Cardiac muscle cell (in vitro differentiated cells and primary cell): ENCODE results near the gene PSMC3. TPM values are rescaled to one million over a fixed set of nuclear protein-coding genes. Genes with fewer than 3 reads are reported as not detected.

Source experiments
- DNase-seq, 2 donors: peaks; one replicate each; pipeline versions ENCODE4 v3.0.0 to v3.0.0-alpha.2; 2010 to 2017; ENCODE audit warnings: low read depth in 1 of 2, low spot score in 1 of 2
- H3K27ac ChIP-seq: fragments of 200-600 bp; sonication (generic); 2 replicates; pipeline ENCODE4 v1.5.1; 2016
- H3K27me3 ChIP-seq: fragments of 200-600 bp; sonication (generic); 2 replicates; pipeline ENCODE4 v1.6.0; 2016; ENCODE audit warnings: control low read depth
- H3K36me3 ChIP-seq: fragments of 200-600 bp; sonication (generic); 2 replicates; pipeline ENCODE4 v1.5.1; 2016; ENCODE audit warnings: control low read depth
- H3K4me1 ChIP-seq: fragments of 200-600 bp; sonication (generic); 2 replicates; pipeline ENCODE4 v1.8.1; 2017; ENCODE audit warnings: low read depth, mild to moderate bottlenecking, mixed run types
- H3K4me3 ChIP-seq: fragments of 200-600 bp; sonication (generic); 2 replicates; pipeline ENCODE4 v1.5.1; 2016; ENCODE audit warnings: mild to moderate bottlenecking
- H3K9me3 ChIP-seq: fragments of 200-600 bp; sonication (generic); 2 replicates; pipeline ENCODE4 v1.5.1; 2017; ENCODE audit warnings: low read depth, mild to moderate bottlenecking, control low read depth
- CTCF ChIP-seq: IDR thresholded peaks from 2 replicates; pipeline ENCODE4 v1.5.1; 2012; ENCODE audit warnings: low read depth, mild to moderate bottlenecking, low read length
- polyA plus RNA-seq: library from polyadenylated mRNA; unstranded; fragments of >200 nt; fragmentation: Nextera tagmentation; extraction: Ambion mirVana; gene quantifications from 2 replicates; pipeline ENCODE4 v1.2.1, GENCODE V29; 2016
- total RNA-seq: library from RNA; depleted of rRNA; stranded (reverse); fragments of >200 nt; gene quantifications from 2 replicates; pipeline ENCODE4 v1.2.3, GENCODE V29; 2016

Gene PSMC3
- total and polyA plus RNA-seq, 2 experiments from 2014 or later = 107 to 236 TPM

- Histone ChIP-seq H3K27ac (no peak overlapping the region), H3K4me1 (no peaks in the 10 kb centered on the region), H3K36me3 (no peaks in the 10 kb centered on the region), H3K9me3 (no peaks in the 10 kb centered on the region), H3K27me3 (no peaks in the 10 kb centered on the region), H3K4me3 (no peak overlapping the region)
- no peak for TF ChIP-seq CTCF
- DNase-seq = no peak
Measured at GRCh38 chr11:47369676-47370075, 56.6 kb downstream of the PSMC3 start.

Other genes with a start within 250 kb of the PSMC3 start
- 136 and 143 TPM in 2 replicates for gene ARFGAP2, start 249.6 kb downstream of the PSMC3 start, total RNA-seq
- 107 and 126 TPM in 2 replicates for gene ARFGAP2, start 249.6 kb downstream of the PSMC3 start, polyA plus RNA-seq
- 62.6 and 113 TPM in 2 replicates for gene PACSIN3, start 240.0 kb downstream of the PSMC3 start, total RNA-seq
- gene PACSIN3, start 240.0 kb downstream of the PSMC3 start, polyA plus RNA-seq = 79.8 and 116 TPM in 2 replicates
- 45.1 and 79.4 TPM in 2 replicates for gene DDB2, start 211.5 kb downstream of the PSMC3 start, total RNA-seq
- 40.5 and 65.2 TPM in 2 replicates for gene DDB2, start 211.5 kb downstream of the PSMC3 start, polyA plus RNA-seq
- gene ACP2, start 177.6 kb downstream of the PSMC3 start, total RNA-seq = 87.7 and 94.0 TPM in 2 replicates
- 67.1 and 67.5 TPM in 2 replicates for gene ACP2, start 177.6 kb downstream of the PSMC3 start, polyA plus RNA-seq
- 21.4 and 31.6 TPM in 2 replicates for gene NR1H3, start 168.4 kb downstream of the PSMC3 start, total RNA-seq
- gene NR1H3, start 168.4 kb downstream of the PSMC3 start, polyA plus RNA-seq = 16.2 and 30.6 TPM in 2 replicates
- gene MADD, start 156.3 kb downstream of the PSMC3 start, total RNA-seq = 62.5 and 103 TPM in 2 replicates
- 58.8 and 70.2 TPM in 2 replicates for gene MADD, start 156.3 kb downstream of the PSMC3 start, polyA plus RNA-seq
- 489 and 605 TPM in 2 replicates for gene MYBPC3, start 73.7 kb downstream of the PSMC3 start, total RNA-seq
- gene MYBPC3, start 73.7 kb downstream of the PSMC3 start, polyA plus RNA-seq = 476 and 751 TPM in 2 replicates
- gene SPI1, start 47.9 kb downstream of the PSMC3 start, total RNA-seq = not detected in 2 replicates
- gene SPI1, start 47.9 kb downstream of the PSMC3 start, polyA plus RNA-seq = 0.56 and 1.3 TPM in 2 replicates
- gene SLC39A13, start 17.8 kb downstream of the PSMC3 start, total RNA-seq = 71.7 and 79.4 TPM in 2 replicates
- 80.8 and 86.6 TPM in 2 replicates for gene SLC39A13, start 17.8 kb downstream of the PSMC3 start, polyA plus RNA-seq
- not detected in 2 replicates for gene RAPSN, start 22.7 kb upstream of the PSMC3 start, total RNA-seq
- not detected in 2 replicates for gene RAPSN, start 22.7 kb upstream of the PSMC3 start, polyA plus RNA-seq
- 72.2 and 178 TPM in 2 replicates for gene CELF1, start 126.7 kb upstream of the PSMC3 start, total RNA-seq
- gene CELF1, start 126.7 kb upstream of the PSMC3 start, polyA plus RNA-seq = 98.9 and 162 TPM in 2 replicates
- gene PTPMT1, start 139.2 kb upstream of the PSMC3 start, total RNA-seq = 212 and 246 TPM in 2 replicates
- 123 and 143 TPM in 2 replicates for gene PTPMT1, start 139.2 kb upstream of the PSMC3 start, polyA plus RNA-seq
- 16.9 and 22.5 TPM in 2 replicates for gene KBTBD4, start 152.5 kb upstream of the PSMC3 start, total RNA-seq
- 18.6 and 23.9 TPM in 2 replicates for gene KBTBD4, start 152.5 kb upstream of the PSMC3 start, polyA plus RNA-seq
- gene NDUFS3, start 152.6 kb upstream of the PSMC3 start, total RNA-seq = 79.1 and 128 TPM in 2 replicates
- 210 and 232 TPM in 2 replicates for gene NDUFS3, start 152.6 kb upstream of the PSMC3 start, polyA plus RNA-seq
- gene FAM180B, start 160.2 kb upstream of the PSMC3 start, total RNA-seq = not detected in 2 replicates
- 0.12 TPM in 1 of 2 replicates, not detected in the other for gene FAM180B, start 160.2 kb upstream of the PSMC3 start, polyA plus RNA-seq
- 72.9 and 80.9 TPM in 2 replicates for gene C1QTNF4, start 168.0 kb upstream of the PSMC3 start, total RNA-seq
- 50.8 and 53.6 TPM in 2 replicates for gene C1QTNF4, start 168.0 kb upstream of the PSMC3 start, polyA plus RNA-seq
- 72.6 and 97.5 TPM in 2 replicates for gene MTCH2, start 216.1 kb upstream of the PSMC3 start, total RNA-seq
- gene MTCH2, start 216.1 kb upstream of the PSMC3 start, polyA plus RNA-seq = 231 and 271 TPM in 2 replicates